ENCODE results near the gene E2F8. TPM values are rescaled to one million over a fixed set of nuclear protein-coding genes. Genes with fewer than 3 reads are reported as not detected.
"Not testable (repeated sequence)": the region's sequence is repeated elsewhere in the genome, so short reads cannot be mapped to it uniquely, and the experiment has no call there.

The E2F8 gene
- total RNA-seq, 1 donor from 2014 or later, result 0.27 TPM

GRCh38 chr11:19259487-19260345 is 19.0 kb upstream of the E2F8 start:
- H3K36me3 Mint-ChIP-seq (ENCODE audit: low read depth, unreplicated experiment), result no peaks in the 10 kb centered on the region
- DNase-seq (ENCODE audit: low read depth) (peak; percentile 4), FAIRE-seq (no peak)
- no peaks in the 10 kb centered on the region for H3K79me2 ChIP-seq (ENCODE audit: insufficient read depth, low read length)
- H3K27me3 Mint-ChIP-seq (ENCODE audit: low read depth, unreplicated experiment), result peaks cover 10% of the 10 kb centered on the region
- no peaks in the 10 kb centered on the region for H4K20me1 ChIP-seq (ENCODE audit: insufficient read depth, low read length)
- peaks cover 3% of the 10 kb centered on the region for H3K27me3 ChIP-seq (ENCODE audit: insufficient read depth, low read length)
- TF ChIP-seq, protein P1, sequence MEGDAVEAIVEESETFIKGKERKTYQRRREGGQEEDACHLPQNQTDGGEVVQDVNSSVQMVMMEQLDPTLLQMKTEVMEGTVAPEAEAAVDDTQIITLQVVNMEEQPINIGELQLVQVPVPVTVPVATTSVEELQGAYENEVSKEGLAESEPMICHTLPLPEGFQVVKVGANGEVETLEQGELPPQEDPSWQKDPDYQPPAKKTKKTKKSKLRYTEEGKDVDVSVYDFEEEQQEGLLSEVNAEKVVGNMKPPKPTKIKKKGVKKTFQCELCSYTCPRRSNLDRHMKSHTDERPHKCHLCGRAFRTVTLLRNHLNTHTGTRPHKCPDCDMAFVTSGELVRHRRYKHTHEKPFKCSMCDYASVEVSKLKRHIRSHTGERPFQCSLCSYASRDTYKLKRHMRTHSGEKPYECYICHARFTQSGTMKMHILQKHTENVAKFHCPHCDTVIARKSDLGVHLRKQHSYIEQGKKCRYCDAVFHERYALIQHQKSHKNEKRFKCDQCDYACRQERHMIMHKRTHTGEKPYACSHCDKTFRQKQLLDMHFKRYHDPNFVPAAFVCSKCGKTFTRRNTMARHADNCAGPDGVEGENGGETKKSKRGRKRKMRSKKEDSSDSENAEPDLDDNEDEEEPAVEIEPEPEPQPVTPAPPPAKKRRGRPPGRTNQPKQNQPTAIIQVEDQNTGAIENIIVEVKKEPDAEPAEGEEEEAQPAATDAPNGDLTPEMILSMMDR (IDR thresholded peaks at IDR 0.05; ENCODE audit: insufficient read depth, low read depth, low read length), result peak; percentile 98
- no peak for TF ChIP-seq EZH2 (IDR thresholded peaks at IDR 0.05; ENCODE audit: insufficient read depth, low read length)
- H2AFZ ChIP-seq (ENCODE audit: low read depth, low read length), result no peak overlapping the region
- H3K9me3 ChIP-seq (ENCODE audit: insufficient read depth, low read depth, low read length), result no peaks in the 10 kb centered on the region
- no peak overlapping the region for H3K4me2 ChIP-seq (ENCODE audit: low read length)
- H3K36me3 ChIP-seq (ENCODE audit: insufficient read depth, low read length), result no peaks in the 10 kb centered on the region
- no peak overlapping the region for H3K9ac ChIP-seq (ENCODE audit: low read length)
- H3K4me1 Mint-ChIP-seq (ENCODE audit: low read depth, unreplicated experiment), result peaks cover 3% of the 10 kb centered on the region
- no peak overlapping the region for H3K27ac Mint-ChIP-seq (ENCODE audit: unreplicated experiment)
- no peak overlapping the region for H3K4me3 Mint-ChIP-seq (ENCODE audit: unreplicated experiment)
- no peaks in the 10 kb centered on the region for H3K4me1 ChIP-seq (ENCODE audit: insufficient read depth, low read length)
- peaks cover 4% of the 10 kb centered on the region for H3K9me3 Mint-ChIP-seq (ENCODE audit: unreplicated experiment)
- H3K27ac ChIP-seq (ENCODE audit: low read depth, low read length), result no peak overlapping the region
- no peak overlapping the region for H3K4me3 ChIP-seq (ENCODE audit: insufficient read depth, low read depth, low read length)

DNA sequence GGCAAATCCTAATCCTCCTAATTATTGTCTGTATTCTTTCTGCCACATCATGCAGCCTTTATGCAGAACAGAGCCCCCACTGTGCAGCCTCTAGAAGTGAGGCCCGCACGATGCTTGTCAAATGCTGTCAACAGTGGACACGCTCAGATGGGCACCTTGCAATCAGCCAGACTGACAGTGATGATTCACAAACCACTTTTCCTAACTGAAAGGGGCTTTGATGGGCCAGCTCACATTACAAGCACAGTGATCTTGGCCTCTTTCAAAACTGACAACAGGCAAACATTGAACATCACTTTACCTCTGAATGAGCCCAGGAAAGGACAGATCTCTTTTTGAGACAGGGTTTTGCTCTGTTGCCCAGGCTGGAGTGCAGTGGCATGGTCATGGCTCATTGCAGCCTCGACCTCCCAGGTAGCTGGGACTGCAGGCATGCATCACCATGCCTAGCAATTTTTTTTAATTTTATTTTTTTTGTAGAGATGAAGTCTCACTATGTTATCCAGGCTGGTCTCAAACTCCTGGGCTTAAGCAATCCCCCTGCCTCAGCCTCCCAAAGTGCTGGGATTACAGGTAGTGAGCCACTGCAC is 18.0 kb upstream of the E2F8 start:
- no peaks in the 10 kb centered on the region for H3K4me1 ChIP-seq (ENCODE audit: insufficient read depth, low read length)
- H3K27ac Mint-ChIP-seq (ENCODE audit: unreplicated experiment), result no peak overlapping the region
- H3K4me1 Mint-ChIP-seq (ENCODE audit: low read depth, unreplicated experiment), result peaks cover 3% of the 10 kb centered on the region
- H3K79me2 ChIP-seq (ENCODE audit: insufficient read depth, low read length), result no peaks in the 10 kb centered on the region
- TF ChIP-seq EZH2 (IDR thresholded peaks at IDR 0.05; ENCODE audit: insufficient read depth, low read length), result no peak
- TF ChIP-seq, protein P1 (IDR thresholded peaks at IDR 0.05; ENCODE audit: insufficient read depth, low read depth, low read length), result no peak
- H3K27me3 ChIP-seq (ENCODE audit: insufficient read depth, low read length), result peaks cover under 1% of the 10 kb centered on the region
- no peak overlapping the region for H3K4me3 ChIP-seq (ENCODE audit: insufficient read depth, low read depth, low read length)
- no peaks in the 10 kb centered on the region for H3K36me3 ChIP-seq (ENCODE audit: insufficient read depth, low read length)
- no peak overlapping the region for H2AFZ ChIP-seq (ENCODE audit: low read depth, low read length)
- no peak for DNase-seq (ENCODE audit: low read depth)
- no peaks in the 10 kb centered on the region for H3K9me3 ChIP-seq (ENCODE audit: insufficient read depth, low read depth, low read length)
- no peaks in the 10 kb centered on the region for H3K36me3 Mint-ChIP-seq (ENCODE audit: low read depth, unreplicated experiment)
- no peaks in the 10 kb centered on the region for H4K20me1 ChIP-seq (ENCODE audit: insufficient read depth, low read length)
- H3K4me3 Mint-ChIP-seq (ENCODE audit: unreplicated experiment), result no peak overlapping the region
- no peak overlapping the region for H3K9ac ChIP-seq (ENCODE audit: low read length)
- H3K27ac ChIP-seq (ENCODE audit: low read depth, low read length), result no peak overlapping the region
- H3K27me3 Mint-ChIP-seq (ENCODE audit: low read depth, unreplicated experiment), result peaks cover 11% of the 10 kb centered on the region
- FAIRE-seq, result no peak
- H3K4me2 ChIP-seq (ENCODE audit: low read length), result no peak overlapping the region
- H3K9me3 Mint-ChIP-seq (ENCODE audit: unreplicated experiment), result peaks cover 7% of the 10 kb centered on the region

DNA sequence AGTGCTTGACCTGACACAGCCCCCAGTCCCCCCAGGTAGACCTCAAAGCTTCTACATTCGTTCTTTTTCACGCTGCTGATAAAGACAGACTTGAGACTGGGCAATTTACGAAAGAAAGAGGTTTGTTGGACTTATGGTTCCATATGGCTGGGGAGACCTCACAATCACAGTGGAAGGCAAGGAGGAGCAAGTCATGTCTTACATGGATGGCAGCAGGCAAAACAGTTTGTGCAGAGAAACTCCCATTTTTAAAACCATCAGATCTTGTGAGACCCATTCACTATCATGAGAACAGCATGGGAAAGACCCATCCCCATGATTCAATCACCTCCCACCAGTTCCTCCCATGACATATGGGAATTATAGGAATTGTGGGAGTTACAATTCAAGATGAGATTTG is 13.7 kb upstream of the E2F8 start:
- Mint-ChIP-seq H3K27me3 (ENCODE audit: low read depth, unreplicated experiment) (peaks cover 12% of the 10 kb centered on the region), H3K9me3 (ENCODE audit: unreplicated experiment) (peaks cover 15% of the 10 kb centered on the region)
- not testable (repeated sequence) for H3K4me1 ChIP-seq (ENCODE audit: insufficient read depth, low read length); H4K20me1 ChIP-seq (ENCODE audit: insufficient read depth, low read length); H3K4me3 Mint-ChIP-seq (ENCODE audit: unreplicated experiment); H3K27ac Mint-ChIP-seq (ENCODE audit: unreplicated experiment); DNase-seq (ENCODE audit: low read depth); H3K27me3 ChIP-seq (ENCODE audit: insufficient read depth, low read length); H3K27ac ChIP-seq (ENCODE audit: low read depth, low read length); H3K9me3 ChIP-seq (ENCODE audit: insufficient read depth, low read depth, low read length); H3K9ac ChIP-seq (ENCODE audit: low read length); H3K4me3 ChIP-seq (ENCODE audit: insufficient read depth, low read depth, low read length); H3K4me1 Mint-ChIP-seq (ENCODE audit: low read depth, unreplicated experiment); H3K4me2 ChIP-seq (ENCODE audit: low read length); H3K79me2 ChIP-seq (ENCODE audit: insufficient read depth, low read length); H3K36me3 ChIP-seq (ENCODE audit: insufficient read depth, low read length); H3K36me3 Mint-ChIP-seq (ENCODE audit: low read depth, unreplicated experiment); H2AFZ ChIP-seq (ENCODE audit: low read depth, low read length); FAIRE-seq
